PC-3 (cell line): Measurements from ENCODE around the gene UBE2S. TPM values are rescaled to one million over a fixed set of nuclear protein-coding genes. Genes with fewer than 3 reads are reported as not detected.

Experiments used
- ATAC-seq: fragments of 200-7000 bp; cut with Tn5 transposase; 2 replicates; pipeline ENCODE4 v1.9.1; 2020; ENCODE audit warnings: mild to moderate bottlenecking, moderate library complexity
- BruUV-seq: library from RNA; stranded (reverse); fragments of 400-500 nt; replicated peaks from 2 replicates; lab custom pipeline; 2021; lab: Mats Ljungman, UMichigan
- CTCF ChIA-PET: fragments of 300-600 bp; sonication (Branson Sonifier 250); formaldehyde crosslinking; loops from one replicate; lab custom pipeline; 2022; ENCODE audit warnings: antibody characterized with exemption; lab: Charles Lee
- POLR2A ChIA-PET: fragments of 300-600 bp; sonication (Branson Sonifier 250); formaldehyde crosslinking; loops from one replicate; lab custom pipeline; 2022; ENCODE audit warnings: antibody characterized with exemption; ENCODE audit not compliant: unreplicated experiment; lab: Charles Lee
- DNase-seq: peaks from one replicate; pipeline ENCODE4 v3.0.0-alpha.2; 2015
- H2AFZ ChIP-seq: fragments of 300-600 bp; sonication (generic); 2 replicates; pipeline ENCODE4 v1.6.0; 2016; ENCODE audit warnings: antibody characterized with exemption, low read length
- H3F3A ChIP-seq: fragments of 300-600 bp; sonication (generic); one replicate; pipeline ENCODE4 v1.6.0; 2017; ENCODE audit warnings: antibody characterized with exemption, low read length, control low read depth, mild to moderate bottlenecking; ENCODE audit not compliant: unreplicated experiment
- H3K27ac ChIP-seq: fragments of 300-600 bp; sonication (generic); 2 replicates; pipeline ENCODE4 v1.5.1; 2016; ENCODE audit warnings: mild to moderate bottlenecking, low read length
- H3K27me3 ChIP-seq: fragments of 300-600 bp; sonication (generic); 2 replicates; pipeline ENCODE4 v1.6.1; 2016; ENCODE audit warnings: low read length, mixed read lengths
- H3K36me3 ChIP-seq: fragments of 300-600 bp; sonication (generic); 2 replicates; pipeline ENCODE4 v1.6.1; 2016; ENCODE audit warnings: low read depth, mixed run types, low read length, mixed read lengths
- H3K4me1 ChIP-seq: fragments of 300-600 bp; sonication (generic); 2 replicates; pipeline ENCODE4 v1.5.1; 2016; ENCODE audit warnings: low read length; ENCODE audit not compliant: insufficient read depth
- H3K4me2 ChIP-seq: fragments of 300-600 bp; sonication (generic); 2 replicates; pipeline ENCODE4 v1.6.0; 2016; ENCODE audit warnings: low read length
- H3K4me3 ChIP-seq: fragments of 300-600 bp; sonication (generic); 2 replicates; pipeline ENCODE4 v1.5.1; 2016; ENCODE audit warnings: mild to moderate bottlenecking, low read length, mixed read lengths
- H3K79me2 ChIP-seq: fragments of 300-600 bp; sonication (generic); 2 replicates; pipeline ENCODE4 v1.6.1; 2017; ENCODE audit warnings: low read length, mixed read lengths
- H3K9ac ChIP-seq: fragments of 300-600 bp; sonication (generic); 2 replicates; pipeline ENCODE4 v1.6.0; 2016; ENCODE audit warnings: mild to moderate bottlenecking, low read length
- H3K9me2 ChIP-seq: fragments of 300-600 bp; sonication (generic); replicated peaks from 2 replicates; pipeline ENCODE4 v1.6.1; 2016; ENCODE audit warnings: mixed run types, low read length, mixed read lengths
- H3K9me3 ChIP-seq: fragments of 300-600 bp; sonication (generic); 2 replicates; pipeline ENCODE4 v1.6.1; 2016; ENCODE audit warnings: low read length, mixed read lengths
- H4K20me1 ChIP-seq: fragments of 300-600 bp; sonication (generic); 2 replicates; pipeline ENCODE4 v1.6.1; 2016; ENCODE audit warnings: low read length, mixed read lengths
- EZH2 ChIP-seq: fragments of 300-600 bp; sonication (generic); IDR thresholded peaks from one replicate; pipeline ENCODE4 v1.6.1; 2017; ENCODE audit warnings: antibody characterized with exemption, mild to moderate bottlenecking, low read length; ENCODE audit not compliant: unreplicated experiment
- EZH2phosphoT487 ChIP-seq: fragments of 300-600 bp; sonication (generic); IDR thresholded peaks from 2 replicates; pipeline ENCODE4 v1.6.1; 2018; ENCODE audit warnings: mild to moderate bottlenecking, antibody characterized with exemption, low read length, borderline replicate concordance
- intact Hi-C: fragments of 100-400 bp; cut with micrococcal nuclease; formaldehyde crosslinking; loops from 2 replicates; pipeline ENCODE4 v1.9.0; 2023
- total RNA-seq: library from RNA; depleted of rRNA; stranded (reverse); fragments of >200 nt; gene quantifications from 2 replicates; pipeline ENCODE4 v1.2.3, GENCODE V29; 2014
- TF ChIP-seq, protein P1 (sequence below): fragments of 300-600 bp; sonication (generic); conservative IDR thresholded peaks from 2 replicates; pipeline ENCODE4 v1.5.1; 2017; ENCODE audit warnings: antibody characterized with exemption, low read depth, mild to moderate bottlenecking, low read length

UBE2S gene
- total RNA-seq, 1 experiment from 2014 or later, result 2,245 TPM

DNA sequence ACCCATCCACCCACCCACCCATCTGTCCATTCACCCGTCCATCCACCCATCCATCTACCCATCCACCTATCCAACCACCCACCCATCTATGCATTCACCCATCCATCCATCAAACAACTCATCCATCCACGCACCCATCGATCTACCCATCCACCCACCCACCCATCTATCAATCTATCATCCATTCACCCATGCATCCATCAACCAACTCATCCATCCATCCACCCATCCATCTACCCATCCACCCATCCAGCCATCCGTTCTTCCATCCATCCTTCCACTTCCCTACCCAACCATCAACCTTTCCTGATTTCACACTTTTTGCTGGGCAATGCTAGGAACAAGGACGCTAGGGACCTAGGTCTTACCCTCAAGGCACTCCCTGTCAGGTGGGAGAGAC, 25.6 kb downstream of the UBE2S start:
- TF ChIP-seq EZH2phosphoT487, result no peak
- TF ChIP-seq, protein P1, sequence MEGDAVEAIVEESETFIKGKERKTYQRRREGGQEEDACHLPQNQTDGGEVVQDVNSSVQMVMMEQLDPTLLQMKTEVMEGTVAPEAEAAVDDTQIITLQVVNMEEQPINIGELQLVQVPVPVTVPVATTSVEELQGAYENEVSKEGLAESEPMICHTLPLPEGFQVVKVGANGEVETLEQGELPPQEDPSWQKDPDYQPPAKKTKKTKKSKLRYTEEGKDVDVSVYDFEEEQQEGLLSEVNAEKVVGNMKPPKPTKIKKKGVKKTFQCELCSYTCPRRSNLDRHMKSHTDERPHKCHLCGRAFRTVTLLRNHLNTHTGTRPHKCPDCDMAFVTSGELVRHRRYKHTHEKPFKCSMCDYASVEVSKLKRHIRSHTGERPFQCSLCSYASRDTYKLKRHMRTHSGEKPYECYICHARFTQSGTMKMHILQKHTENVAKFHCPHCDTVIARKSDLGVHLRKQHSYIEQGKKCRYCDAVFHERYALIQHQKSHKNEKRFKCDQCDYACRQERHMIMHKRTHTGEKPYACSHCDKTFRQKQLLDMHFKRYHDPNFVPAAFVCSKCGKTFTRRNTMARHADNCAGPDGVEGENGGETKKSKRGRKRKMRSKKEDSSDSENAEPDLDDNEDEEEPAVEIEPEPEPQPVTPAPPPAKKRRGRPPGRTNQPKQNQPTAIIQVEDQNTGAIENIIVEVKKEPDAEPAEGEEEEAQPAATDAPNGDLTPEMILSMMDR, result no peak
- TF ChIP-seq EZH2, result no peak
- Histone ChIP-seq H3K4me2 (peak overlapping the region; percentile 95), H3K79me2 (peaks cover 44% of the 10 kb centered on the region), H3K4me3 (0 out of 2 replicates have a peak overlapping the region, but pooled peaks have one; percentile 78), H3K27ac (no peak overlapping the region), H3K27me3 (no peaks in the 10 kb centered on the region), H4K20me1 (peaks cover 10% of the 10 kb centered on the region), H3F3A (no peaks in the 10 kb centered on the region), H3K36me3 (peaks cover 13% of the 10 kb centered on the region), H3K9ac (no peak overlapping the region), H2AFZ (no peak overlapping the region), H3K4me1 (peaks cover 24% of the 10 kb centered on the region), H3K9me3 (no peaks in the 10 kb centered on the region), H3K9me2 (no peaks in the 10 kb centered on the region)
- POLR2A ChIA-PET, result interaction anchor here (0.5 kb wide), 1 partner anchor 104 kb away, joined by 3 read pairs; no protein-coding TSS in a partner anchor
- CTCF ChIA-PET, result no interaction called here
- ATAC-seq (no peak), DNase-seq (no peak)
- intact Hi-C loops, result loop anchor here (10.0 kb wide), 1 partner anchor 167 kb away; no protein-coding TSS in a partner anchor
- BruUV-seq, result no TSS peak

GRCh38 chr19:55379174-55379573, 28.4 kb downstream of the UBE2S start:
- Histone ChIP-seq H4K20me1 (no peaks in the 10 kb centered on the region), H3K4me1 (peaks cover 23% of the 10 kb centered on the region), H3K79me2 (peaks cover 23% of the 10 kb centered on the region), H3K27ac (no peak overlapping the region), H3K36me3 (0 out of 2 replicates have a peak, but pooled peaks cover 3% of the 10 kb centered on the region), H3K9me2 (no peaks in the 10 kb centered on the region), H3F3A (no peaks in the 10 kb centered on the region), H3K9ac (no peak overlapping the region), H2AFZ (no peak overlapping the region), H3K27me3 (no peaks in the 10 kb centered on the region), H3K4me3 (no peak overlapping the region), H3K4me2 (no peak overlapping the region), H3K9me3 (no peaks in the 10 kb centered on the region)
- POLR2A ChIA-PET, result no interaction called here
- CTCF ChIA-PET, result no interaction called here
- DNase-seq (no peak), ATAC-seq (no peak)
- TF ChIP-seq, protein P1, result no peak
- no peak for TF ChIP-seq EZH2
- TF ChIP-seq EZH2phosphoT487, result no peak
- intact Hi-C loops, result no loop called here
- no TSS peak for BruUV-seq

- Histone ChIP-seq H4K20me1 (no peaks in the 10 kb centered on the region), H3K4me2 (no peak overlapping the region), H3K27ac (no peak overlapping the region), H3K9me3 (no peaks in the 10 kb centered on the region), H3K36me3 (0 out of 2 replicates have a peak, but pooled peaks cover 3% of the 10 kb centered on the region), H2AFZ (no peak overlapping the region), H3K9ac (no peak overlapping the region), H3K4me3 (no peak overlapping the region), H3K9me2 (no peaks in the 10 kb centered on the region), H3K27me3 (no peaks in the 10 kb centered on the region), H3K79me2 (peaks cover 13% of the 10 kb centered on the region), H3F3A (no peaks in the 10 kb centered on the region), H3K4me1 (peaks cover 31% of the 10 kb centered on the region)
- TF ChIP-seq, protein P1, result no peak
- TF ChIP-seq EZH2phosphoT487 (no peak), EZH2 (no peak)
- ATAC-seq (no peak), DNase-seq (no peak)
- BruUV-seq, result no TSS peak
- ChIA-PET CTCF (no interaction called here), POLR2A (no interaction called here)
- intact Hi-C loops, result no loop called here
Observed at GRCh38 chr19:55377356-55378131, 30.0 kb downstream of the UBE2S start.
